Measurements from ENCODE around the gene LYPD1.

Gene LYPD1

DNA sequence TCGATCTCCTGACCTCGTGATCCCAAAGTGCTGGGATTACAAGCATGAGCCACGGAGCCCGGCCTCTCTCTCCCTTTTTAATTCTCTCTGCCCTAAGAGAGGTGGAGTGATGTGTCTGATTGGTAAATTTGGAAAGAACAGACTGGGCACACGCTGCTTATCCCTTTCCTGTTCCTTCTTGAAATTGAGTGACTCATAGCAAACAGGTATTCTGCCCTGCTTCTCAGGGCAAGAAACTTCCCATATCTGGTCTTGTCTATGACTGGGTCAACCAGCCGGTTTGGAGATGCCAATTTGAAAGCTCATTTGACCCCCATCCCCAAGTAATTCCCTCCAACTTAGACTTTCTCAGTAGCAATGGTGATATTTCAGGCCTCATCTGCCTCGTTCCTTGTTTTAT lies 15.0 kb downstream of the LYPD1 start:
- TF ChIP-seq FOXP2 (optimal IDR thresholded peaks at IDR 0.05; ENCODE audit: borderline replicate concordance, extremely low read depth, extremely low read length, insufficient read depth): no peak
- TF ChIP-seq SIN3A (IDR thresholded peaks at IDR 0.05; ENCODE audit: borderline replicate concordance, insufficient read depth, low read length): no peak
- TF ChIP-seq, protein P1, sequence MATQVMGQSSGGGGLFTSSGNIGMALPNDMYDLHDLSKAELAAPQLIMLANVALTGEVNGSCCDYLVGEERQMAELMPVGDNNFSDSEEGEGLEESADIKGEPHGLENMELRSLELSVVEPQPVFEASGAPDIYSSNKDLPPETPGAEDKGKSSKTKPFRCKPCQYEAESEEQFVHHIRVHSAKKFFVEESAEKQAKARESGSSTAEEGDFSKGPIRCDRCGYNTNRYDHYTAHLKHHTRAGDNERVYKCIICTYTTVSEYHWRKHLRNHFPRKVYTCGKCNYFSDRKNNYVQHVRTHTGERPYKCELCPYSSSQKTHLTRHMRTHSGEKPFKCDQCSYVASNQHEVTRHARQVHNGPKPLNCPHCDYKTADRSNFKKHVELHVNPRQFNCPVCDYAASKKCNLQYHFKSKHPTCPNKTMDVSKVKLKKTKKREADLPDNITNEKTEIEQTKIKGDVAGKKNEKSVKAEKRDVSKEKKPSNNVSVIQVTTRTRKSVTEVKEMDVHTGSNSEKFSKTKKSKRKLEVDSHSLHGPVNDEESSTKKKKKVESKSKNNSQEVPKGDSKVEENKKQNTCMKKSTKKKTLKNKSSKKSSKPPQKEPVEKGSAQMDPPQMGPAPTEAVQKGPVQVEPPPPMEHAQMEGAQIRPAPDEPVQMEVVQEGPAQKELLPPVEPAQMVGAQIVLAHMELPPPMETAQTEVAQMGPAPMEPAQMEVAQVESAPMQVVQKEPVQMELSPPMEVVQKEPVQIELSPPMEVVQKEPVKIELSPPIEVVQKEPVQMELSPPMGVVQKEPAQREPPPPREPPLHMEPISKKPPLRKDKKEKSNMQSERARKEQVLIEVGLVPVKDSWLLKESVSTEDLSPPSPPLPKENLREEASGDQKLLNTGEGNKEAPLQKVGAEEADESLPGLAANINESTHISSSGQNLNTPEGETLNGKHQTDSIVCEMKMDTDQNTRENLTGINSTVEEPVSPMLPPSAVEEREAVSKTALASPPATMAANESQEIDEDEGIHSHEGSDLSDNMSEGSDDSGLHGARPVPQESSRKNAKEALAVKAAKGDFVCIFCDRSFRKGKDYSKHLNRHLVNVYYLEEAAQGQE (IDR thresholded peaks at IDR 0.05; ENCODE audit: insufficient read depth in 1 of 2, low read depth in 2 of 2, low read length in 2 of 2): no peak
- TF ChIP-seq TAF1 (IDR thresholded peaks at IDR 0.05; ENCODE audit: borderline replicate concordance, insufficient read depth, low read length): no peak
- TF ChIP-seq POLR2AphosphoS5 (IDR thresholded peaks at IDR 0.05; ENCODE audit: low read depth, low read length): no peak

DNA sequence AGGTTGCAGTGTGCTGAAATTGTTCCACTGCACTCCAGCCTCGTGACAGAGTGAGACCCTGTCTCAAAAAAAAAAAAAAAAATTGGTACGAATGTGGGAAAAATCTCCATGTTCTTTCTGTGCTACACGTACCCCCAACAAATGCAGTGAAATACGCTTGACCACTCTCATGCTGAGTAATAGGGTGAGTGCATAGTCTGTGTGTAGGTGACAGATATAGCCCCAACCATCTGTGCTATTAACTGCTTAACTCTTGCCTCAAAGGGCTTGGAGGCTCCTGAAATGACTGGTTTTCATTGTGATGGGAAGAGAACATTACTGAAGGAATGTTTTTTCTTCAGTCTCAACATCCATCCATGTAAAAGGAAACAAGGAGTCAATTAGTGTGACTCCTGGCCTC lies 15.7 kb downstream of the LYPD1 start:
- TF ChIP-seq TAF1 (IDR thresholded peaks at IDR 0.05; ENCODE audit: borderline replicate concordance, insufficient read depth, low read length): no peak
- no peak for TF ChIP-seq SIN3A (IDR thresholded peaks at IDR 0.05; ENCODE audit: borderline replicate concordance, insufficient read depth, low read length)
- no peak for TF ChIP-seq POLR2AphosphoS5 (IDR thresholded peaks at IDR 0.05; ENCODE audit: low read depth, low read length)
- TF ChIP-seq, protein P1 (IDR thresholded peaks at IDR 0.05; ENCODE audit: insufficient read depth in 1 of 2, low read depth in 2 of 2, low read length in 2 of 2): no peak
- no peak for TF ChIP-seq FOXP2 (optimal IDR thresholded peaks at IDR 0.05; ENCODE audit: borderline replicate concordance, extremely low read depth, extremely low read length, insufficient read depth)

DNA sequence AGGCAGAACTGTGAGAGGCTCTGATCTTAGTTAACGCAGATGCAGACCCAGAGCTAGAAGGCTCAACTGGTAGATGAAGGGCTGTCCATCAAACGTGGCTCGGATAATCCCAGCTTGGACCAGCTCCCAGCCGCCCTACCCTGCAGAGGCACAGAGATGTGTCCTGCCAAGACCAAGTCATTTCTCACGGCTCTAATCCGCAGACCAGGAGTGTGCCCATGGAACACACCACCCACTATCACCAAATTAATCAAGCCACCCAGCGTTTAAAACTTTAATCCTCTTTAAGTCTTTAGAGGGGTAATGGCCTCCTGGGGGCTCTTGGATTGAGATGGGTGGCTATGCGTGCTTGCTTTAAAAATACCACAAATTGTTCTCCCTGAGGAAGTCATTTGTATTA lies 17.5 kb downstream of the LYPD1 start:
- TF ChIP-seq TAF1 (IDR thresholded peaks at IDR 0.05; ENCODE audit: borderline replicate concordance, insufficient read depth, low read length): no peak
- TF ChIP-seq SIN3A (IDR thresholded peaks at IDR 0.05; ENCODE audit: borderline replicate concordance, insufficient read depth, low read length): no peak
- TF ChIP-seq, protein P1 (IDR thresholded peaks at IDR 0.05; ENCODE audit: insufficient read depth in 1 of 2, low read depth in 2 of 2, low read length in 2 of 2): no peak
- TF ChIP-seq POLR2AphosphoS5 (IDR thresholded peaks at IDR 0.05; ENCODE audit: low read depth, low read length): no peak
- no peak for TF ChIP-seq FOXP2 (optimal IDR thresholded peaks at IDR 0.05; ENCODE audit: borderline replicate concordance, extremely low read depth, extremely low read length, insufficient read depth)

DNA sequence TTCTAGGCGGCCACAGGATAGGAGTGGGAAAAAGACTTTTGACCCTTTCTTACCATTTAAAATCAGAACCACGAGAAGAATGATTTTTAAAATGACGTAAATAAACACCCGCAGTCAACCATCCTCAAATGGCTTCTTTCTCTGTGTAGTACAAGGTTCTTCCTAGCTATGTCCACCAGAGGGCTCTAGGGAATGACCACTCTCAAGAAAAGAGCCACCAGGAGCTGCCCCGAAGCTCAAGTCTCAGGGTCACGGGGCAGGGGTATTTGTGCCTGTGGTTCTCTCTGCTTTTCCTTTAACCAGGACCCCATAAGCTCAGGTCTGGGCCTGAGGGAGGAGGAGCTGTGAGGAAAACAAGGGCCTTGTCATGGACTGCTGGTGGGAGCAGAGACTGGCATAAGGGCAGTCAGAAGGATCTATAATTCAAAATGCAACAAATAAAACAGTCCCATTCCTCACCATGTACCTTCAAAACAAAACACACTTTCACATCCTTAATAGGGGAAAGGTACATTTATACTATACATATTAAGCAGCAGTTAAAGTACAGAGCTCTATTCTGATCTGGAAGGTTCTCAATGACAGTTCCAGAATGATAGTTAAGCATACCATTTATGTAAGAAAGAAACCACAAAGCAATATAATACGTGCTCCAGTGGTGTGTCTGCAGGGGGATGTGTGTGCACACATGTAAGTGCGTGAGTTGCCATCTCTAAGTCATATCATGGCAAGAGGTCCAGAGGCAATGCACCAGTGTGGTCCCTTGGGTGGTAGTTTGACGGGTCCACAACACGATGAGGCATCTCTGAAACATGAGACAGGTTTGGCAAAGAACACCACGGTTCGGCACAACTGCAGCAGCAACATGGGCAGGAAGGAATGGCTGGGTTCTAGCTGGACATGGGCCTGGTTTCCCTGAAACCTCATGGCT lies 18.6 kb downstream of the LYPD1 start:
- TF ChIP-seq, protein P1 (IDR thresholded peaks at IDR 0.05; ENCODE audit: insufficient read depth in 1 of 2, low read depth in 2 of 2, low read length in 2 of 2): no peak

All from PFSK-1 (cell line).